Stimulated activated CD4-positive, alpha-beta T cell treated with anti-CD3 and anti-CD28 coated beads, Interleukin-4, amount 100 ng/mL, for 4 hours (primary cell): ENCODE measurements around the gene INKA2.

Experiments
- DNase-seq, 2 experiments: peaks; one replicate each; pipeline ENCODE4 v3.0.0-alpha.2; 2020

Gene INKA2

DNA sequence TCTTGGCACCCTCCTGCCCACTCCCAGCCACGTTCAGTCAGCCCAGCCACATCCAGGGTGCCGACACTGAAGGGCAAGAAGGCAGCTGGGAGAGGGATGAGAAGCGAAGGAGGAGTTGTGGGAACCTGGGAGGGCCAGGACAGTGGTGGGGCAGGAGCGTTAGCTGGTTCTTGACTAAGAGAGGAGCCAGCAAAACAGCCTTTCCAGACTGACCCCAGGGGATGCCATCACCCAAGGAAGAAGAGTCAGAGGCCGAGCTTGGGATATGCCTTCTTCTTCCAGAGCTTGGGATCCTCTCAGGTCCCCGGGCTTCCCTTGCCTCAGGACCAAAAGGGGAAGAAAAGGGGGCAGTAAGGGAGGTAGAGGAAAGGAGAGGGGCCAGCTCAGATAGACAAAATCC lies 7.2 kb downstream of the INKA2 start:
- DNase-seq: no peak

DNA sequence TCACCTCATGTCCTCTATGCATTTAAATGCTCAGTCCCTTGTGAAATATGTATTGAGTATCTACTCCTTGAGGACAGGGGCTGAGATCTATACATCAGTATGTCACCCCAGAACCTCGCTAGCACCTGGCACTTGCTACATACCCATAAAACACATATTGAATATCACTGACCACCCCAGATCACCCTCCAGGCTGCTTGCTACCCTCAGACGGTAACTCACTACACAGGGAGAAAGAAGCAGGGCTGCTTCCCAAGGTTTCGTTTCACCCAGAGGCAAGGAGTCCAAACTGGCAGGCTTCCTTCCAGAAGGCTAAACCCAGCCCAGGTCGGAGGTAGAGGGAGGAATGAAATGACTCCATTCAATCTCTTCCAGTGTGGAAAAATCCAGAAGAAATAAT lies 8.5 kb downstream of the INKA2 start:
- DNase-seq: no peak

DNA sequence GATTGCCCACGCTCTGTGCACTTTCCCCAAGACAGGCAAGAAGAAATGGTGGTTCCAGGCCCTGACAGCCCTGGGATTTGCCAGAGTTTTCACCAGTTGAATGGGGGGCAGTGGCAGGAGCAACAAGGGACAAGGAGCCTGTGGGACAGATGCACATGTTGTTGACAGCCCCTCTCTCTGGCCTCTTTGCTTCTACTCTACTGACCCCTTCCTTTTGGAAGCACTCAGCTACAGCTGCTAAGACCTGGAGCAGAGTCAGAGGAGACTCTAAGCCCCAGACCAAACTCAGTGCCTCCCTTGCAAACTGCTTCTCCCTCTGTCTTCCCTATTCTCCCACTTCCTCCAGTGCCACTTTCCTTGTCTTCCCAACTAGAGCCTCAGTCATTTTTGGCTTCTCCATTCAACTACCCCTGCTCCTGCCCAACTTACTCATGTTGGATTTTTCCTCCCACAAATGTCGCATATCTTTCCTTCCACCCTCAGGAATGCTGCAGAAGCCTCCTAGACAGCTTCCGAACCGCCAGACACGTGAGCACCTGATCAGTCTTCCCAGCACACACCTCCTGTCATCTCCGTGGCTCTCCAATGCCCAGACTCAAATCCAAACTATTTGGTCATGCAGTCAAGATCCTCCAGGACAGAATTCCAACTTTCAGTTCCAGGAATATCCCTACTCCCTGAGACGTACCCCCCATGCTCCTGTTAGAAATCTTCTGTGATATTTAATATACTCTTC lies 9.1 kb downstream of the INKA2 start:
- no peak for DNase-seq

DNA sequence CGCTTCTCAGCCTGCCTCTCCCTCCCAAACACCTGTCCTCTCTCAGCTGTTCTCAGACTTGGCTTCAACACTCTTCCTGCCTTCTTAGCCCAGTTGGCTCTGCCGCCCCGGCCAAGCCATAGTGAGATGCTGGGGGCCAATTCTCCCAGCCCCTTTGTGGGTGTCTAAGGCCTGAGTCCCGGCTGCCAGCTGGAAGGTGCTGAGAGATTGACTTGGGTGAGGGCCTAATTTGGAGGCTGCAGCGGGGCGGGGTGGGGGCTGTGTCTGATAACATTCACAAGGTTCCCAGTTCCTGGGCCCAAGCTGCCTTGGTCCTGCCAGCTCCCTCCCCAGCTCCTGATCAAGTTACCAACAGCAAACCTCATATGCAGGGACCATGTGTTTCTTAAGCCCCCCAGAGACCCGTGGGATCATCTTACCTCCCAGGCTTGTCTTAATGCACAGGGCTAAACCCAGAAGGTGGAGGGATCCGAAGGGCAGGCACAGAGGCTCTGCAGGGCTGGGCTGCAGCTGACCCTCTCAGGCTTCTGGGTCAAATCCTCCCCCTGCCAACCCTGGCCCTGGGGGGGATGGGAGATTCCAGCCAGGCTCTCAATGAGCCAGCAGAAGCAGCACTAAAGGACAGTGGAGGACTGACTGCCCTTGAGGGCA lies 9.8 kb downstream of the INKA2 start:
- no peak for DNase-seq

DNA sequence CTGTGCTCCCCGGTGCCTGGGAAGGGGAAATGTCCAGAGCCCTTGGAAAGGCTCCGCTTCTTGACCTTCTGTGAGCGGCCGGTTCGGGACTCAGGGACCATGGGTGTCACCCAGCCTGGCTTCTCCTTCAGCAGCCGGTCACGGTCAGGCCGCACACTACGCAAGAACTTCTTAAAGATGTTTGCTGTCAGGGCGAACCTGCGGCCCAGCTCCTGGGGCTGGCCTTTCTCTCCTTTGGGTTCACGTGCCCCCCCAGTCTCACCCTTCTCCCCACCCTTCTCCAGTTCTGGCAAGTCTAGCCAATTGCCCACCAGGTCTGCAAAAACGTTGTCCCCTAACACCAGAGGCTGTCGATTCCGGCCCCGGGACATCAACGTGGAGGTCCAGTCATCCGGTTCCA lies 12.1 kb downstream of the INKA2 start:
- DNase-seq: no peak

DNA sequence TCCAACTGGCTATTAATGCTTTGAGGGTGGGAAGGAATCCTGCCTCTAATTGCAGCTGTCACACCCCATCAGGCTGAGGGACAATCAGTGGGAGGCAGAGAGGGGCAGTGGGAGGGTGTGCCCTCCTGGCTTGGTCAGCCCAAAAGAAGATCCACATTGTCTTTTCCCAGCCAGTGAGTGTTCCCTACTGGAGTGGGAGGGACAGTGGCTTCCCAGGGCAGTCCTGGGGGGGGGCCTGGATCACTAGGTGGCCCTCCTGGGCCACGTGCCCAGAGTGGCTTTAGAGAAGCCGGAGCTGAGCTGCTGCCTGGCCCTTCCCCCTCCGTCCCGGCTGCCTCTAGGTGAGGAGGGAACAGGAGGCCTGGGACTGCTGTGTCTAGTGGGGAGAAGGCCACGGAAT lies 14.0 kb downstream of the INKA2 start:
- DNase-seq: no peak

DNA sequence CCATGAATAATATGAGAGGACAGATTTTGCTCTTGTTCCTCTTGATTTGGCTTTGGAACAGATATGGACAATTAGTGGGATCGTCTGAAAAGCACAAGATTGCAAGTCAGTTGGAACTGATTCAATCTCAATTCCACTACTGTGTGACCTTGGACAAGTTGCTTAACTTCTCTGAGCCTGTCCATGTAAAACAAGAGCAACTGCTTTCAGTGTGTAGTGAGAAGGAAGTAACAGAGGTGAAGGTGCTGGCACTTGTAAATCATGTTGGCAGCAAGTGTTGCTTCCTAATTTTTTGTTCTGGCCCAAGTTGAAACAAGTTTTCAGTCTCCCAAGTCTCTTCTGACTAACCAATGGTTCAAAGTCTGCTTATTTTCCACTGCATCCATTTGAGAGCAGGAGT lies 15.3 kb downstream of the INKA2 start:
- DNase-seq: no peak

DNA sequence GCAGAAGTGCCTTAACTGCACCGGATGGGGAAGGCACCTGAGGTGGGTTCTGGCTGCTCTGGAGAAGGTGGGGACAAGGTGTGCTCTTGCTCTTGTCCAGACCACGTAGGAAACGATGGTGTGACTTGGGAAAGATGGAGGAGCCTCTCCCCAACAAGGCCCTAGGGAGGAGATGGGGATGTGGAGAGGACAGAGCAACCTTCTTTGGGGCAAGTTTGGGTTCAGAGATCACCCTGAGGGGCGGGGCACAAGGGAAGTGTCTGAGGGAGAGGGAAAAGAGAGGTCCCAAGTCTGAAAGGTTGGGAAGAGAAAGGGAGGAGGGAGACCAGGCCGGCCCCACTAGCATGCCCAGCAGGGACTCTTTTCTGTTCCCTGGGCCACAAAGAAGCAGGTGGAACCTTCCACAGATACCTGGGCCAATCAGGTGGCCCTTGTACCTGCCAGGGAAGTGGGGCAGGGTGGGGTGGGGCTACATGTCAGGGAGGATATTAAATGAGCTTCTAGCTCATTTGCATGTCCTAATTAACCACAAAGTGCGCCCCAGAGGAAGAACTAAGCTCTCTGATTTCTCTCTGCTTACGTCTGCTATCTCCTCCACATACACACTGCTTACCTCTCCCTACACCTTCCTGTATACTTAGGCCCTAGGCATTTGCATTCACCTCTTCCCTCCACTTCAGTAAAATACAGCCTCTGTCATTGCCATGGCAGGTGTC lies 15.9 kb downstream of the INKA2 start:
- DNase-seq: no peak

GRCh38 chr1:111720977-111721786 lies 18.0 kb downstream of the INKA2 start:
- DNase-seq: no peak

DNA sequence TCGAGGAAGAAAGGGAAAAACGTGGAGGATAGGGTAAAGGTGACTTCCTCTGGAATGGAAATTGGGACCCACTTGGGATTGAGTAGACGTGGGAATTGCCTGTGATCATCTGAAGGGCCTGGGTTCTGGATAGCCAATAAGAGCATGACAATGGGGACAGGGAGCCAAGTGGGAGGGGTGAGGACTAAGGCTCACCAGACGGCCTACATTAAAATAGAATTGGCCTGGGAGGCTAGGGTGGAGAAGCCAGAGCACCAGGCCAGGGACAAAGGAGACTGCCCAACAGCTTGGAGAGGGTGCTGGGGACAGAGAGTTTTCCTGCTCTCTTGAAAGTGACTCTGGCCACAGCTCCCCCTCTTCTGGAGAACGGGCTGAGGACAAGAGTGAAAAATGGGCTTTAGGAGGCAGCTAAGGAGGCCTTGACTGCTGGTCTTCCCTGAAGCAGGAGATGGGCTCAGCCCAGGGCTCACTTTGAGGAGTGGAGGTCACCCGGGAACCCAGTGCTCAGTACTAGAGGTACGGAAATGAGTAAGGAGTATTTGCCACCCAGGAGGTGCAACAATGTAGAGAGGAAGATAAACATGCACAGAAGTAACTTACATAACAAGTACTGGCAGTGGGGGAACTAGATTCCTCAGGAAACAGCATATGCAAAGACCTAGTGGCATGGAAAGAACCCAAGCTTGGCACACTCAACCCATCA lies 18.8 kb downstream of the INKA2 start:
- DNase-seq: no peak

- DNase-seq: no peak
Measured at GRCh38 chr1:111719674-111720132, 19.5 kb downstream of the INKA2 start.

DNA sequence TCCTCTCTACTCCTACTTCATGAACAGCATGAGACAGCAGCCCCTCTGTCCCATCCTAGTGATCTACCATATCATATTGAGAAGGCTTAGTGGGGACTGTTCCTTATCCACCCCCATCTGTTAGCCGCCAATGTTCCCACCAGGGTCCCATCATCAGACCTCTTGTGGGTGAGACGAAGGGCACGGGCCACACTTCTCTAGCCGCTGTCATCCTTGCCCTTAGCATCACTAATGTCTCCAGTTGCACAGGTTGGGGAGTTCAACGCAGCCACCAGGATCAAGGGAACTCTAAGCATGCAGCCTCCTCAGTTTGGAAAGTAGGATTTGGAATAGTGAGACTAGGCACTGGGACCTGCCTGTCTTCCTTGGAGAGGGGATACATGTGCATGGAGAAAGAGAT lies 20.1 kb downstream of the INKA2 start:
- no peak for DNase-seq

DNA sequence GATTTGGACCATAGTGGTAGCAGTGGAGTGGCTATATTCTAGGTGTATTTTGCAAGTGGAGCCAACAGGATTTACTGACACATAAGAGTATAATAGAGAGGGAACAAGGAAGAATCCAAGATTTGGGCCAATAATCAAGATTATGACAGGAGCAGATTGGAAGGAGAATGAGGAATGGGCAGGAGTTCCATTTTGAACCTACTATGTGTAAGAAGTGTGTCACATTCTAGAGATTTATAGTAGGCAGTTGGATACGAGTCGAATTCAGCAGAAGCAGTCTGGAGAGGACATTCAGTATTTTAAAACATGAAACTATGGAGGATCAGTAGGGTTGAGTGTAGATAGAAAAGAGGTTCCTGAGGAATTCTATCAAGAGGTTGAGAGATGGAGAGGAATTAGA lies 21.7 kb downstream of the INKA2 start:
- no peak for DNase-seq

DNA sequence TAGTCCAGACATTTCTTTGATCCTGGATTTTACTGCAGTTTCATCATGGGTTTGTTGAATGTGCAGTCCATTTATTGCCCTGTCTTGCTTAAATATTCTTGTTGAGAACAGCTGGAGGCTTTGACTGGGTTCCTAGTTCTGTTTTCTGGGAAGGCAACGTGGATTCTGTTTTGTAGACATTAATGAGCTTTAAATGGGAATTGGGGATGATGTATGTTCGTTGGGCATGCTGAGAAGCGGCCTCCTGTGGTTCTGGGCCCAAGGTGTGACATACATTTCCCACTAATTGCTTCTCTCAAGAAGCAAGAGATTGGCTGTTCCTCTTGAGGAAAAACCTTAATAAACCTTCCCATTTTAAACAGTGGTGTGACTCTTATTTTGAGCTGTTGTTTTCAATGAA lies 22.9 kb downstream of the INKA2 start:
- no peak for DNase-seq

DNA sequence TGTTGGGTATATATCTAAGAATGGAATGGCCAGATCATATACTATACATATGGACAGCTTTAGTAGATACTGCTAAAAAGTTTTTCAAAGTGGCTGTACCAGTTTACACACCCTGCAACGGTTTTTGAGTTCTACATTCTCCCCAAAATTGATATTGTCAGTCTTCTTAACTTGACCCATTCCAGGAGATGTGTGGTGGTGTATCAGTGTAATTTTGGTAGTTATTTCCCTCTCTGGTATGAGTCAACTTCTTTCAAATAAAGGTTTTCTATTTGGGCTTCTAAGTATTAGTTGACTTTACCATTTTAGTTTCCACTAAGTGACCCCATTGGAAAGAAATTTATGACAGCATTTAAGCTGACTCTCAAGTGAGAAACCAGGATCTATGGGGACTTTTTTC lies 29.2 kb downstream of the INKA2 start:
- no peak for DNase-seq

DNA sequence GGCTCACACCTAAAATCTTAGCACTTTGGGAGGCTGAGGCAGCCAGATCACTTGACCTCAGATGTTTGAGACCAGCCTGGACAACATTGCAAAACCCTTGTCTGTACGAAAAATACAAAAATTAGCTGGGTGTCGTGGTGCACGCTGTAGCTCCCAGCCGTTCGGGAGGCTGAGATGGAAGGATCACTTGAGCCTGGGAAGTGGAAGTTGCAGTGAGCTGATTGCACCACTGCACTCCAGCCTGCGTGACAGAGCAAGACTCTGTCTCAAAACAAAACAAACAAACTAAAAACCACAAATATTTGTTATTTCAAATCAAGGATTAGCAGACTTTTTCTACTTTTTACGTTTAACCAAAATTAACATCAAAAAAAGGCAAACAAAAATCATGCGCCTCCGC lies 31.3 kb downstream of the INKA2 start:
- no peak for DNase-seq

DNA sequence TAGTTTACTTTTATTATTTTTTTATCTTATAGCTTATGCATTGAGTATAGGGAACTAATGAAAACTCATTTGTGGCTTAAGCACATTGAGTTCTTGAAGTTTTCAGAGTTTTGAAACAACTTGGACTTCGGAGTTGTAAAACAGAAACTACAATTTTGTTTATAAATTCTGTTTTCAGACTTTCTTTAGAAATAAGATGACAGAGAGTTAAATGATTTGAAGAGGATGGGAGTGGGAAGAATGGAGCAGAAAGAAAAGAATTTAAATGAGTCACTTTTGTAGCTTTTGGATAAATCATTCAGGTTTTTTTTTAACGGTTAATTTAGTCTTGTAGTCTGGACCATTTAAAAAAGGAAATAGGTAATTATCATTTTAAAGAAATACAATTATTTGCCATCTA lies 32.3 kb downstream of the INKA2 start:
- DNase-seq: no peak

DNA sequence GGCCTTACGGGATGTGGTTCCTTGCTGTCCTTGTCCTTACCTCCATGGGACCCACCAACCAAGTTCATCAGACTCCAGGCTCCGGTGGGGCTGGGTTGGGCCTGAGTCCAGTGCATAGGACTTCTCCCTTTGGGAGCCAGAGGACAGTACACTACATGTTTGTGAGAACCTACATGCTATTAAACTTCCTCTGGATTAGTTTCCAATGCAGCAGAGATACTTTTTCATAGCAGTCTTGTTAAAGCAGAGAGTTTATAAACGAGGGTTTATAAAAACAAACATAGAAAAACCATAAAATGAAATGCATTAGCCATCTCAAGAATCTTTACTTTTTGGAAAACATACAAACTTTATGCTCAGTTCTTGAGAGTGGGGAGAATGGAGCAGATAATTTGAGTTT lies 33.4 kb downstream of the INKA2 start:
- no peak for DNase-seq

- no peak for DNase-seq
Measured at GRCh38 chr1:111704776-111705175, 34.4 kb downstream of the INKA2 start.

DNA sequence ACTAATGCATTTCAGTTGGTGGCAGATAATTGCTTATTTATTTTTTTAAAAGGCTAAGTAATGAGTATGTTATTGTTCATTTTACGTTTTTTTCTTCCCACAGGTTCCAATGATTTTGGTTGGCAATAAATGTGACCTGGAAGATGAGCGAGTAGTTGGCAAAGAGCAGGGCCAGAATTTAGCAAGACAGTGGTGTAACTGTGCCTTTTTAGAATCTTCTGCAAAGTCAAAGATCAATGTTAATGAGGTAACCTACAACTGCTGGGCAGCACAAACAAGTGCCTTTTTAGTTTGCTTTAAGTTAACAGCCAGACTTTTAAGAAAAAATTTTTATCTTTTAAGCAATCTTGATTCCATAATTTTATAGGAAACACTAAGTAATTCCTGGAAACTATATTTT lies 35.0 kb downstream of the INKA2 start:
- DNase-seq: no peak

- DNase-seq: no peak
Measured at GRCh38 chr1:111702504-111703050, 36.6 kb downstream of the INKA2 start.

GRCh38 chr1:111699268-111699667 lies 39.9 kb downstream of the INKA2 start:
- no peak for DNase-seq
